ENCODE data around the gene CACNG3. TPM values are rescaled to one million over a fixed set of nuclear protein-coding genes. Genes with fewer than 3 reads are reported as not detected.

The CACNG3 gene
- total RNA-seq, 6 experiments from 2014 or later: not detected

DNA sequence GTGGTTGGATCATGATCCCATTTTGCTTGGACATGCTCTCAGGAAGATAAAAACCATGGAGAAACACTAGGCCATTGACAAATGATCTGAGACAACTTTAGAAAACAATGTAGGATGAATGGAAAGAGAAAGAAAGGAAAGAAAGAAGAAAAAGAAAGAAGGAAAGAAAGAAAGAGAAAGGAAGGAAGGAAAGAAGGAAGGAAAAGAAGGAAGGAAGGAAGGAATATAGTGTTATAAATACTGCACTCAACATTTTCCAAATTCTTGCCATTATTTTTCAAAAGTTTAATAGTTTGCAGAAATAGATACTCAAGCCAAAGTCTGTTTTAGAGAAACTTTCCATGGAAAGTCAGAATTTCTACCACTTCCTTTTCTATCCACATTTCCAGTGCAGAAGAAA is 39.2 kb upstream of the CACNG3 start:
- no peak overlapping the region for H3K4me3 ChIP-seq
- TF ChIP-seq POLR2A (IDR thresholded peaks at IDR 0.05): no peak
- TF ChIP-seq, protein P1, sequence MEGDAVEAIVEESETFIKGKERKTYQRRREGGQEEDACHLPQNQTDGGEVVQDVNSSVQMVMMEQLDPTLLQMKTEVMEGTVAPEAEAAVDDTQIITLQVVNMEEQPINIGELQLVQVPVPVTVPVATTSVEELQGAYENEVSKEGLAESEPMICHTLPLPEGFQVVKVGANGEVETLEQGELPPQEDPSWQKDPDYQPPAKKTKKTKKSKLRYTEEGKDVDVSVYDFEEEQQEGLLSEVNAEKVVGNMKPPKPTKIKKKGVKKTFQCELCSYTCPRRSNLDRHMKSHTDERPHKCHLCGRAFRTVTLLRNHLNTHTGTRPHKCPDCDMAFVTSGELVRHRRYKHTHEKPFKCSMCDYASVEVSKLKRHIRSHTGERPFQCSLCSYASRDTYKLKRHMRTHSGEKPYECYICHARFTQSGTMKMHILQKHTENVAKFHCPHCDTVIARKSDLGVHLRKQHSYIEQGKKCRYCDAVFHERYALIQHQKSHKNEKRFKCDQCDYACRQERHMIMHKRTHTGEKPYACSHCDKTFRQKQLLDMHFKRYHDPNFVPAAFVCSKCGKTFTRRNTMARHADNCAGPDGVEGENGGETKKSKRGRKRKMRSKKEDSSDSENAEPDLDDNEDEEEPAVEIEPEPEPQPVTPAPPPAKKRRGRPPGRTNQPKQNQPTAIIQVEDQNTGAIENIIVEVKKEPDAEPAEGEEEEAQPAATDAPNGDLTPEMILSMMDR (IDR thresholded peaks at IDR 0.05): no peak
- no peak overlapping the region for H3K27ac ChIP-seq
- ATAC-seq (no peak), DNase-seq (no peak)
- peaks cover 0 to 6% of the 10 kb centered on the region in 2 donors for H3K27me3 ChIP-seq
- H3K4me1 ChIP-seq: no peaks in the 10 kb centered on the region
- intact Hi-C loops (cut with DNase I): no loop called here
- no peaks in the 10 kb centered on the region for H3K36me3 ChIP-seq
- no peaks in the 10 kb centered on the region for H3K9me3 ChIP-seq

DNA sequence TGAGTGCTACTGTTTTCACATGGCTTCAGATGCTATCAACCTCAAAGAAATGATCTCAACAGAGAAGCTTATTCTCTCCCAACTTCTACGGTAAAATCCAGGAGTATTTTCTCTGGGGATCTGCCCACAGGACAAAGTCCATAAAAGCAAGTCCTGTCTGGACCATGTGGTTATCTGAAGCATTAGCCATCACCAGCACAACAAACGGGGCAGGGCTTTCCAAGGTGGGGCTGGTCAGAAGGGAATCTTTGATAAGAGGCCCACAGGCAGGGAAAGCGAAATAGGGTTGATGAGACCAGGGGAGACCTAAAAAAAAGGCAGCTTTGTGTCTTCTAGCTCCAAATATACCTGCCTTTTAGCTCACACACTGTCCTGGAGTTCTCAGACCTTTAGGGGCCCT is 38.7 kb upstream of the CACNG3 start:
- intact Hi-C loops (cut with DNase I): no loop called here
- Histone ChIP-seq H3K4me1 (no peaks in the 10 kb centered on the region), H3K27me3 (peaks cover 0 to 6% of the 10 kb centered on the region in 2 donors), H3K27ac (no peak overlapping the region), H3K9me3 (no peaks in the 10 kb centered on the region), H3K36me3 (no peaks in the 10 kb centered on the region), H3K4me3 (no peak overlapping the region)
- DNase-seq (no peak), ATAC-seq (no peak)
- no peak for TF ChIP-seq POLR2A (IDR thresholded peaks at IDR 0.05)
- TF ChIP-seq, protein P1 (IDR thresholded peaks at IDR 0.05): no peak
- WGBS (ENCODE audit: insufficient coverage, low coverage, low lambda C conversion rate, missing lambda C conversion rate): 31% methylated on average over 2 of the region's 3 CpGs

DNA sequence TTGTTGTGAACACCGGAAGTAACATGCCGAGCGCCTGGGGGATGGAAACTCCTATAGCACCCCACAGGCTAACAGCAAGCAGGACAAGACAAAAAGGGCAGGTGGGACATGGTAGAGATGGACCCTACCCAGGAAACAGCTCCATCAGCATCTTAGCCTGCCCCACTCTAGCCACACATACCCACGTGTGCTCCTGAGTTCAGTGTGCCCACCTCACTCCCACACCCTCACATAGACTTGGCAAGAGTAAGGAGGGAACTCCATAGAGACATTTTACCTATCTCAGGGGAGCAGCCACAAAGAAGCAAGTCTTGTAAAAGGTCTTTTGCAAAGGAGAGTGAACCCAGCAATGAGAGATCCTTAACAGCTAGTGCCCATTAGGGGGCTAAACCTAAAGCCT is 37.8 kb upstream of the CACNG3 start:
- no peak overlapping the region for H3K4me3 ChIP-seq
- intact Hi-C loops (cut with DNase I): no loop called here
- peaks cover 0 to 5% of the 10 kb centered on the region in 2 donors for H3K27me3 ChIP-seq
- H3K9me3 ChIP-seq: no peaks in the 10 kb centered on the region
- no peak for TF ChIP-seq POLR2A (IDR thresholded peaks at IDR 0.05)
- TF ChIP-seq, protein P1 (IDR thresholded peaks at IDR 0.05): no peak
- DNase-seq: no peak
- H3K36me3 ChIP-seq: no peaks in the 10 kb centered on the region
- no peak for ATAC-seq
- no peak overlapping the region for H3K27ac ChIP-seq
- WGBS (ENCODE audit: insufficient coverage, low coverage, low lambda C conversion rate, missing lambda C conversion rate): 83% methylated on average over 4 of the region's 4 CpGs
- no peaks in the 10 kb centered on the region for H3K4me1 ChIP-seq

DNA sequence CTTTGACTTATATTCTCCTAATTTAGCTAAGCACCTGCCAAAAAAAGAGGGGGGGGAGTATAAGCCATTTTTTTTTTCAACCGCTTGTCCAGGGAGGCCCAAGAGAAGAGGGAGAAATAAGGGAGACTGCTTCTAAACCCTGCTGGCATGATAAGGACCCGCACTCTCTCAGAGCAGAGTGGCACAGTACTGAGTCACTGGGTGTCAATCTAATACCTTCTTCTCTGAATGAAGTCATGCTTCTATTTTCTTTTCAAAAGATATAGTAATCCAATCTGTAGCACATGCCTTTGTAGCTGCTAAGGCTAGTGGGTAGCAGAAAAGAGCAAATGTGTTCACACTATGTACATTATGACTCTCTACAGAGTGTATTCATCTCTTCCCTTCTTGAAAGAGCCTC is 34.9 kb upstream of the CACNG3 start:
- Histone ChIP-seq H3K4me3 (no peak overlapping the region), H3K27me3 (no peaks in the 10 kb centered on the region), H3K9me3 (no peaks in the 10 kb centered on the region), H3K27ac (no peak overlapping the region), H3K36me3 (no peaks in the 10 kb centered on the region), H3K4me1 (no peaks in the 10 kb centered on the region)
- 67% methylated on average over 2 of the region's 2 CpGs for WGBS (ENCODE audit: insufficient coverage, low coverage, low lambda C conversion rate, missing lambda C conversion rate)
- ATAC-seq (no peak), DNase-seq (no peak)
- intact Hi-C loops (cut with DNase I): no loop called here
- no peak for TF ChIP-seq POLR2A (IDR thresholded peaks at IDR 0.05)
- TF ChIP-seq, protein P1 (IDR thresholded peaks at IDR 0.05): no peak

DNA sequence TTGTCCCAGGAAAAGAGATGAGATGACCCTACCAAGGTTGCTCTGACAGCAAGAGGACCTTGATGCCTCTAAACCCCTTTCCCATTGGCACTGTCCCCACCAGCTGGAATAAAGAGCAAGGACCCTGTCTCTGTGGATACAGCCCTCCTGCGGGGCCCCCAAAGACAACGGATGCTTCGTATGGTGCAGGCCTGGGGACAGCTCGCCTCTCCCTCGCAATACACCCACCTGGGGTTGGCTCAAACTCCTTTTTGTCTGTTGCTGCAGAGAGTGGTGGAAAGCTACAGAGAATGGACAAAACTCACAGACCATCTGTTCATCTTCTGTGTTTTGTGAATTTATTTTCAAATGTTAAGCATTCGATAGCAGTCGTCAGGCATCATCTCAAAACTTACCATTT is 27.6 kb upstream of the CACNG3 start:
- Histone ChIP-seq H3K9me3 (no peaks in the 10 kb centered on the region), H3K4me3 (no peak overlapping the region), H3K27me3 (no peaks in the 10 kb centered on the region), H3K27ac (no peak overlapping the region), H3K4me1 (no peaks in the 10 kb centered on the region), H3K36me3 (no peaks in the 10 kb centered on the region)
- intact Hi-C loops (cut with DNase I): no loop called here
- TF ChIP-seq, protein P1 (IDR thresholded peaks at IDR 0.05): no peak
- no peak for TF ChIP-seq POLR2A (IDR thresholded peaks at IDR 0.05)
- DNase-seq: no peak
- WGBS (ENCODE audit: insufficient coverage, low coverage, low lambda C conversion rate, missing lambda C conversion rate): 58% methylated on average over 4 of the region's 7 CpGs
- no peak for ATAC-seq

Measured in right lobe of liver (tissue), 6 donors.